ENCODE results near the gene MCM3AP. TPM values are rescaled to one million over a fixed set of nuclear protein-coding genes. Genes with fewer than 3 reads are reported as not detected.

Gene MCM3AP
- total RNA-seq, 4 donors from 2014 or later, result 96.7 to 178 (median 148) TPM

DNA sequence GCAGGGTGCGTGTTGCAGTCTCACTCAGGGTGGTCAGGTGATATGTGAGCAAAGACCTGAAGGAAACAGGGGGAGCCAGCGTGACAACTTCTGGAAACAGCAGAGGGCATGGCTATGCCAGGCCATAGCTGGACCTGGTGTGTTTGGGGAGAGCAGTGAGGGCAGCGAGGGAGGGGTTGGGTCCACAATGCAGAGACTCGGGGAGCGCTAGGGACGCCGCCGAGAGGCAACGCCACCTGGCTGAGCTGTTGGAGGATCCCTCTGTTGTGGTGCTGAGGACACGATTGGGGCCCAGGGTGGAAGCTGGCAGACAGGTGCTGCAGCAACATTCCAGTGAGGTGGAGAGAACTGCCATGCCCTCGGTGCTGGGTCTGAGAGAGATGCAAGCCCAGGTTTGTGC is 30.2 kb downstream of the MCM3AP start:
- no peak for DNase-seq
- TF ChIP-seq, protein P1, sequence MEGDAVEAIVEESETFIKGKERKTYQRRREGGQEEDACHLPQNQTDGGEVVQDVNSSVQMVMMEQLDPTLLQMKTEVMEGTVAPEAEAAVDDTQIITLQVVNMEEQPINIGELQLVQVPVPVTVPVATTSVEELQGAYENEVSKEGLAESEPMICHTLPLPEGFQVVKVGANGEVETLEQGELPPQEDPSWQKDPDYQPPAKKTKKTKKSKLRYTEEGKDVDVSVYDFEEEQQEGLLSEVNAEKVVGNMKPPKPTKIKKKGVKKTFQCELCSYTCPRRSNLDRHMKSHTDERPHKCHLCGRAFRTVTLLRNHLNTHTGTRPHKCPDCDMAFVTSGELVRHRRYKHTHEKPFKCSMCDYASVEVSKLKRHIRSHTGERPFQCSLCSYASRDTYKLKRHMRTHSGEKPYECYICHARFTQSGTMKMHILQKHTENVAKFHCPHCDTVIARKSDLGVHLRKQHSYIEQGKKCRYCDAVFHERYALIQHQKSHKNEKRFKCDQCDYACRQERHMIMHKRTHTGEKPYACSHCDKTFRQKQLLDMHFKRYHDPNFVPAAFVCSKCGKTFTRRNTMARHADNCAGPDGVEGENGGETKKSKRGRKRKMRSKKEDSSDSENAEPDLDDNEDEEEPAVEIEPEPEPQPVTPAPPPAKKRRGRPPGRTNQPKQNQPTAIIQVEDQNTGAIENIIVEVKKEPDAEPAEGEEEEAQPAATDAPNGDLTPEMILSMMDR (IDR thresholded peaks at IDR 0.05), result no peak
- no peak for TF ChIP-seq POLR2A (IDR thresholded peaks at IDR 0.05)
- peaks cover 0 to 94% (median 4%) of the 10 kb centered on the region in 3 donors for H3K36me3 ChIP-seq
- no peak overlapping the region for H3K4me3 ChIP-seq
- peaks cover 0 to 4% (median 0%) of the 10 kb centered on the region in 4 donors for H3K4me1 ChIP-seq
- H3K27ac ChIP-seq, result no peak overlapping the region
- no peaks in the 10 kb centered on the region for H3K9me3 ChIP-seq
- no peaks in the 10 kb centered on the region for H3K27me3 ChIP-seq

DNA sequence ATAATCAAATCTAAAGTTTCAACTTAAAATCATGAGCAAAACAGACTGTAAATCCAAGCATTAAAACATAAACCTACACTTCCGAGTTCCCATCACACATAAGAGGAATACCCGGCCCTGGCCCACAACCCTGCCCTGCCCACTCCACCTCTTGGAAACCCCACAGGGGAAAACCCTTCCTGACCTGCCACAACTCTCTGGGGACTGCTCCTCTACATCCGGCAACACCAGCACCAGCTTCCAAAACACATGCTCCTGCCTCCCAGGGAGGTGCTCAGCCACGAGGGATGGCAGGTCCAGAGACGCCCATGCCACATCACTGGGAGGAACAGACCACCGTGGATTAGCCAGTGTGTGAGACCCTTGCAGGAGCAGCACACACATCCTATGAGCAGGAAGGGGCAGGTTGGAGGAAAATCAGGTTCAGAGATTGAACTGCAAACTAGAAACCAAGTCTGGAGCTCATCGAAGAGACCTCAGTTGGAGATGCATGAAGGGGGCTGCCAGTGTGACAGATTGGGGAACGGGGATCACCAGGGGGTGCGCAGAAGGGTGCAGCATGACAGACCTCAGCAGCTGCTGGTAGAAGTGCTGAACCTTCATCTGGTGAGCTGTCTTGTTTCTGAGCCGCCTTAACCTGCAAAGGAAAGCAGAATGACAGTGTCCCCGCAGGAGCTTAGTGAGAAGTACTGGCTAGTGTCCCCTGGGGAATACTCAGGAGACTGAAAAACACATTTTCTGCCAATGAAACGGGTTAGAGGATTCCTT is 31.0 kb downstream of the MCM3AP start:
- H3K4me1 ChIP-seq, result peaks cover 0 to 4% (median 0%) of the 10 kb centered on the region in 4 donors
- no peak overlapping the region for H3K27ac ChIP-seq
- H3K36me3 ChIP-seq, result peaks cover 0 to 92% (median 4%) of the 10 kb centered on the region in 3 donors
- H3K27me3 ChIP-seq, result no peaks in the 10 kb centered on the region
- H3K9me3 ChIP-seq, result no peaks in the 10 kb centered on the region
- TF ChIP-seq, protein P1 (IDR thresholded peaks at IDR 0.05), result no peak
- TF ChIP-seq POLR2A (IDR thresholded peaks at IDR 0.05), result no peak
- DNase-seq, result no peak
- no peak overlapping the region for H3K4me3 ChIP-seq

DNA sequence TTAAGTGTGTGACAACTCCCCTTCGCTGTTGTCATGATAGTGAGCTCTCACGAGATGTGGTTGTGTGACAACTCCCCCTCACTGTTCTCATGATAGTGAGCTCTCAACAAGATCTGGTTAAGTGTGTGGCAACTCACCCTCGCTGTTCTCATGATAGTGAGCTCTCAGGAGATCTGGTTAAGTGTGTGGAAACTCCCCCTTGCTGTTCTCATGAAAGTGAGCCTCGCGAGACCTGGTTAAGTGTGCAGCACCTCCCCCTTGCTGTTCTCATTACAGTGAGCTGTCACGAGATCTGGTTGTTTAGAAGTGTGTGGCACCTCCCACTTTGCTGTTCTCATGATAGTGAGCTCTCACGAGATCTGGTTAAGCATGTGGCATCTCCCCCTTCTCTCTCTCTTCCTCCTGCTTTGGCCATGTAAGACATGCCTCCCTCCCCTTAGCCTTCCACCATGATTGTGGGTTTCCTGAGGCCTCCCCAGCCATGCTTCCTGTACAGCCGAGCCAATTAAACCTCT is 31.7 kb downstream of the MCM3AP start:
- Histone ChIP-seq H3K36me3 (peaks cover 0 to 92% (median 4%) of the 10 kb centered on the region in 3 donors), H3K4me1 (peaks cover 0 to 4% (median 0%) of the 10 kb centered on the region in 4 donors), H3K9me3 (no peaks in the 10 kb centered on the region), H3K27ac (no peak overlapping the region), H3K4me3 (no peak overlapping the region), H3K27me3 (no peaks in the 10 kb centered on the region)
- TF ChIP-seq, protein P1 (IDR thresholded peaks at IDR 0.05), result no peak
- no peak for TF ChIP-seq POLR2A (IDR thresholded peaks at IDR 0.05)
- no peak for DNase-seq

DNA sequence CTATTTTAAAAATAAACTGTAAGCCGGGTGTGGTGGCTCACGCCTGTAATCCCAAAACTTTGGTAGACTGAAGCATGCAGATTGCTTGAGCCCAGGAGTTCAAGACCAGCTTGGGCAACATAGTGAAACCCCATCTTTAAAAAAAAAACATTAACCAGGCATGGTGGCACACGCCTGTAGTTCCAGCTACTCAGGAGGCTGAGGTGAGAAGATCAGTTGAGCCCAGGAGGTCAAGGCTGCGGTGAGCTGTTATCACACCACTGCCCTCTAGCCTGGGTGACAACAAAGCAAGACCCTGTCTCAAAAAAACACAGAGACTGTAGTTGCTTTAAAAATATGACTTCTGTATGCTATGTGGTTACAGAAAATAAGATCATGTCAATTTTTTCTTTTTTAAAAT is 32.6 kb downstream of the MCM3AP start:
- H3K27me3 ChIP-seq, result no peaks in the 10 kb centered on the region
- no peaks in the 10 kb centered on the region for H3K9me3 ChIP-seq
- DNase-seq, result no peak
- H3K27ac ChIP-seq, result no peak overlapping the region
- no peak for TF ChIP-seq POLR2A (IDR thresholded peaks at IDR 0.05)
- TF ChIP-seq, protein P1 (IDR thresholded peaks at IDR 0.05), result no peak
- H3K4me1 ChIP-seq, result peaks cover 0 to 4% (median 0%) of the 10 kb centered on the region in 4 donors
- peaks cover 0 to 90% (median 4%) of the 10 kb centered on the region in 3 donors for H3K36me3 ChIP-seq
- no peak overlapping the region for H3K4me3 ChIP-seq

DNA sequence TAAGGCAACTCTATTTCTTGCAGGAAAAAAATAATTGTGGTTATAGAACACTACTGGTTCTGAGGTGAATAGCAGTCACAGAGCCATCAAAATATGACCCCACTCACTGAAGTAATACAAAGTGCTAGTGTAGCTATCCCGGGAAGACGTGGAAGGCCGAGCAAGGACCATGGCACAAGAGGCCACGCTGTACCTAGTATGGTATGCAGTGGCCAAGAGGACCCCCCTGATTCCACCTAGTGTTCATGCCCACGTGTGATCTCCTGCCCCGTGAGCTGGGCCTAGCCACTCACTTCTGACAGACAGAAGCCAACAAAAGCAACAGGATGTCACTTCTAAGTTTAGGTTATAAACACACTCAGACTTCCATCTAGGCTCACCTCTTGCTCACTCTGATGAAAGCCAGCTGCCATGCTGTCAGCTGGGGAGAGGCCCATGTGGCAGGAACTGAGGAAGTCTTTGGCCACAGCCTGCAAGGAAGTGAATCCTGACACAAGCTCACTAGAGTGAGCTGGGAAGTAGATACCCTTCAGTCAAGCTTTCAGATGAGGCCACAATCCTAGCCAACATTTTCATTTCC is 35.2 kb downstream of the MCM3AP start:
- TF ChIP-seq POLR2A (IDR thresholded peaks at IDR 0.05), result no peak
- DNase-seq, result no peak
- H3K27ac ChIP-seq, result no peak overlapping the region
- peaks cover 0 to 4% (median 0%) of the 10 kb centered on the region in 4 donors for H3K4me1 ChIP-seq
- no peaks in the 10 kb centered on the region for H3K27me3 ChIP-seq
- no peaks in the 10 kb centered on the region for H3K9me3 ChIP-seq
- H3K36me3 ChIP-seq, result peaks cover 0 to 93% (median 0%) of the 10 kb centered on the region in 3 donors
- H3K4me3 ChIP-seq, result no peak overlapping the region

DNA sequence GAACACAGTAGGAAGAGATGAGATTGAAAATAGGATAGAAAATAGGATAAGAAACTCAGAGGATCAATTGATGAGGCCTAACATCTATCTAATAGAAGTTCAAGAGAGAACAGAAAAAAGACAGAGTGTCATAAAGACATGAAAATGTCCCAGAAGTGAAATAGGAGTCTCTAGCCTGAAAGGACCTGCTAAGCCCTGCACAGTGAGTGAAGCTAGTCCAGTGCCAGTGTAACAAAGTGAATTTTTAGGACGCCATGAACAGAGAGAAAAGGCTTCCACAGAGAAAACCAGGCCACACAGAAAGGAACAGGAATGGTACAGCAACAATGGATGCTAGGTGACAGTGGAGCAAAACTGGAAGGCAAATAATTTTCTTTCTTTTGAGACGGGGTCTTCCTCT is 36.6 kb downstream of the MCM3AP start:
- Histone ChIP-seq H3K27me3 (no peaks in the 10 kb centered on the region), H3K9me3 (no peaks in the 10 kb centered on the region), H3K4me3 (no peak overlapping the region), H3K27ac (no peak overlapping the region), H3K36me3 (peaks cover 0 to 93% (median 0%) of the 10 kb centered on the region in 3 donors), H3K4me1 (no peaks in the 10 kb centered on the region)
- DNase-seq, result no peak
- TF ChIP-seq, protein P1 (IDR thresholded peaks at IDR 0.05), result no peak

Measured in Peyer's patch (tissue), 4 donors.